Measurements from ENCODE around the gene ALOX5AP.

DNA sequence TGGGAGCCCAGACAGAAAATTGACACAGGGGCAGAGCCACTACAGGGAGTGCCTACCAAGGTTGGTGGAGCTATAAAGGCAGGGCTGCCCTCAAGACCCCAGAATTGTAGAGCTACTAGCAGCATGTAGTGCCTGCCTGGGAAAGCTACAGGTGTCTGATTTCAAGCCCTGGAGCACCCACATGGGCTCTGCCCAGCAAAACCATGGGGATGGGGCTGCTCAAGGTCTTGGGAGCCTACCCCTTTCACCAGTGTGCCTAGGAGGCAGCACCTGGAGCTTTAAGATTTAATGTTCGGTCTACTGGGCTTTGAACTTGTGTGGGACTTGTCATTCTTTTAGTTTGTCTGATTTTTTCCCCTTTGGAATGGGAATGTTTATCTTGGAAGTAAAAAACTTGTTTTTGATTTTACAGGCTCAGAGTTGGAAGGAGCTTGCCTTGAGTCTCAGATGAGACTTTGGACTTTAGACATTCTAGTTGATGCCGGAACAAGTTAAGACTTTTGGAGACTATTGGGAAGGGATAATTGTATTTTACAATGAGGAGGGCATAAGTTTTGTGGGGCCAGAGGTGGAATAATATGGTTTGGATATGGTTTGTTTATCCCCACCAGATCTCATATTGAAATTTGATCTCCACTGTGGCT, 45.1 kb downstream of the ALOX5AP start:
- TF ChIP-seq KAT8 (IDR thresholded peaks at IDR 0.05; ENCODE audit: low read depth) (no peak), NR3C1 (CRISPR knock-in tag; IDR thresholded peaks at IDR 0.05) (no peak), MYC (IDR thresholded peaks at IDR 0.05; ENCODE audit: low read depth, low read length) (no peak), MYC (CRISPR knock-in tag; IDR thresholded peaks at IDR 0.05; ENCODE audit: borderline replicate concordance, low read depth) (no peak), TAF1 (IDR thresholded peaks at IDR 0.05; ENCODE audit: control insufficient read depth, extremely low read depth, insufficient read depth, low read length, severe bottlenecking) (no peak), POLR2A (conservative IDR thresholded peaks at IDR 0.05) (no peak)
- TF ChIP-seq, protein P1, sequence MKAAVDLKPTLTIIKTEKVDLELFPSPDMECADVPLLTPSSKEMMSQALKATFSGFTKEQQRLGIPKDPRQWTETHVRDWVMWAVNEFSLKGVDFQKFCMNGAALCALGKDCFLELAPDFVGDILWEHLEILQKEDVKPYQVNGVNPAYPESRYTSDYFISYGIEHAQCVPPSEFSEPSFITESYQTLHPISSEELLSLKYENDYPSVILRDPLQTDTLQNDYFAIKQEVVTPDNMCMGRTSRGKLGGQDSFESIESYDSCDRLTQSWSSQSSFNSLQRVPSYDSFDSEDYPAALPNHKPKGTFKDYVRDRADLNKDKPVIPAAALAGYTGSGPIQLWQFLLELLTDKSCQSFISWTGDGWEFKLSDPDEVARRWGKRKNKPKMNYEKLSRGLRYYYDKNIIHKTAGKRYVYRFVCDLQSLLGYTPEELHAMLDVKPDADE (conservative IDR thresholded peaks at IDR 0.05; ENCODE audit: control insufficient read depth, low read depth, low read length): no peak
- TF ChIP-seq, protein P2, sequence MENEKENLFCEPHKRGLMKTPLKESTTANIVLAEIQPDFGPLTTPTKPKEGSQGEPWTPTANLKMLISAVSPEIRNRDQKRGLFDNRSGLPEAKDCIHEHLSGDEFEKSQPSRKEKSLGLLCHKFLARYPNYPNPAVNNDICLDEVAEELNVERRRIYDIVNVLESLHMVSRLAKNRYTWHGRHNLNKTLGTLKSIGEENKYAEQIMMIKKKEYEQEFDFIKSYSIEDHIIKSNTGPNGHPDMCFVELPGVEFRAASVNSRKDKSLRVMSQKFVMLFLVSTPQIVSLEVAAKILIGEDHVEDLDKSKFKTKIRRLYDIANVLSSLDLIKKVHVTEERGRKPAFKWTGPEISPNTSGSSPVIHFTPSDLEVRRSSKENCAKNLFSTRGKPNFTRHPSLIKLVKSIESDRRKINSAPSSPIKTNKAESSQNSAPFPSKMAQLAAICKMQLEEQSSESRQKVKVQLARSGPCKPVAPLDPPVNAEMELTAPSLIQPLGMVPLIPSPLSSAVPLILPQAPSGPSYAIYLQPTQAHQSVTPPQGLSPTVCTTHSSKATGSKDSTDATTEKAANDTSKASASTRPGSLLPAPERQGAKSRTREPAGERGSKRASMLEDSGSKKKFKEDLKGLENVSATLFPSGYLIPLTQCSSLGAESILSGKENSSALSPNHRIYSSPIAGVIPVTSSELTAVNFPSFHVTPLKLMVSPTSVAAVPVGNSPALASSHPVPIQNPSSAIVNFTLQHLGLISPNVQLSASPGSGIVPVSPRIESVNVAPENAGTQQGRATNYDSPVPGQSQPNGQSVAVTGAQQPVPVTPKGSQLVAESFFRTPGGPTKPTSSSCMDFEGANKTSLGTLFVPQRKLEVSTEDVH (IDR thresholded peaks at IDR 0.05; ENCODE audit: low read depth, partially characterized antibody): no peak
- TF ChIP-seq, protein P3, sequence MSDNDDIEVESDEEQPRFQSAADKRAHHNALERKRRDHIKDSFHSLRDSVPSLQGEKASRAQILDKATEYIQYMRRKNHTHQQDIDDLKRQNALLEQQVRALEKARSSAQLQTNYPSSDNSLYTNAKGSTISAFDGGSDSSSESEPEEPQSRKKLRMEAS (CRISPR knock-in tag; IDR thresholded peaks at IDR 0.05): no peak
- TF ChIP-seq, protein P4, sequence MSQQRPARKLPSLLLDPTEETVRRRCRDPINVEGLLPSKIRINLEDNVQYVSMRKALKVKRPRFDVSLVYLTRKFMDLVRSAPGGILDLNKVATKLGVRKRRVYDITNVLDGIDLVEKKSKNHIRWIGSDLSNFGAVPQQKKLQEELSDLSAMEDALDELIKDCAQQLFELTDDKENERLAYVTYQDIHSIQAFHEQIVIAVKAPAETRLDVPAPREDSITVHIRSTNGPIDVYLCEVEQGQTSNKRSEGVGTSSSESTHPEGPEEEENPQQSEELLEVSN (IDR thresholded peaks at IDR 0.05; ENCODE audit: borderline replicate concordance in 1 of 2, extremely low read depth in 1 of 2, insufficient read depth in 1 of 2, insufficient read length in 1 of 2, low read depth in 1 of 2, low read length in 1 of 2, poor library complexity in 1 of 2, severe bottlenecking in 1 of 2): no peak

Data from K562 (cell line).